Kidney capillary endothelial cell (primary cell): ENCODE measurements around the gene ABCC8.

ENCODE experiments used
- DNase-seq: peaks from one replicate; pipeline ENCODE4 v3.0.0-alpha.2; 2018; ENCODE audit warnings: low spot score

The ABCC8 gene

DNA sequence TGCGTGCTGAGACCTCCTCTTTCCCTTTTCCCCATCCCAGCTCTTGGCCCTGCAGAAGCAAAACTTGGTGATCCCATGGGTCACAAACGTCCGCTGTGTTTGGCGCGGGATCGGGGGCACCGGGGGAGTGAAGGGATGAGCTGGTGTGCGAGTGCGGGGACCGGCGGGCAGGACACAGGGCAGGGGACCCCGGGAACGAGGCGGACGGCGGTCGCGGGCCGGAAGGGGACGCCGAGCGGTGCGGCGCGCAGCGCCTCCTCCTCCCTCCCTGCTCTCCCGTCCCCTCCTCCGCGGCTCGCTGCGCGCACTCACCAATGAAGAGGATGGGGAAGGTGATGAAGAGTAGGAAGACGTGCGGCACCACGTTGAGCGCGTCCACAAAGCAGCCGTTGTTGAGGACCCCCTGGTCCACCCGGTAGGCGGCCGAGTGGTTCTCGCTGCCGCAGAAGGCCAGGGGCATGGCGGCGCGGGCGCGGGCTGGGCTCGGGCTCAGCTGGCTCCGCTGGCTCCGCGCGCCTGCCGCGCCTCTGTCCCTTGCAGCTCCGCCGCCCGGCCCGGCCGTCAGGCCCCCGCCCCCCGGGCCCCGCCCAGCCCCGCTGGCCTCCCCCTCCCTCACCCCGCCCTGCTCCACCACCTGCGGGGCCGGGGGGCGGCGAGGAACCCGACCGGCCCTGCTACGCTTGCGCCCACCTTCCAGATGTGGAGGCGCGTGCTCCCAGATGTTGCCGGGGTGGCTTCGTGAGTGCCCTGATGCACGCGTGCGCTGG is at the start of gene ABCC8:
Gene ABCC8, minus strand, starts transcription at position 529 of the 767 bp plus-strand sequence. Its CDS starts 69 bp downstream, at position 460.
- DNase-seq, result no peak

DNA sequence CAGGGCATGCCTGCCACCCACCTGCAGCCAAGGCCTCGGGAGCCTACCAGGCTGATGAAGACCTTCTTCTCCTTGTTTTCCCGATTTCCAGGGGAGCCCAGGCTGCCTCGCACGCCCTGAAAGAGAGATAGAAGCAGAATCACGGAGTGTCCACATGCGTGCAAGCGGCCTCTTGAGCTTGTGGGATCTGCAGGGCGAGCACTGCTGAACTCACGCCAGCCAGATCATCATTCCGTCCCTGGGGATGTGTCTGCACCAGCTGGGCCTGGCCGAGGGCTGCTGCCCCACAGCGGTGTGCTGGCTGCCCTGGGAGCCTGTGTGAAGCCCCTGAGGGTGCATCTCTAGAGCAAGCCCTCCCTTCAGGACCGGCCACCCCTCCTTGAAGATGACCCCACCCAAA is 49.7 kb upstream of the ABCC8 start:
- DNase-seq, result no peak

DNA sequence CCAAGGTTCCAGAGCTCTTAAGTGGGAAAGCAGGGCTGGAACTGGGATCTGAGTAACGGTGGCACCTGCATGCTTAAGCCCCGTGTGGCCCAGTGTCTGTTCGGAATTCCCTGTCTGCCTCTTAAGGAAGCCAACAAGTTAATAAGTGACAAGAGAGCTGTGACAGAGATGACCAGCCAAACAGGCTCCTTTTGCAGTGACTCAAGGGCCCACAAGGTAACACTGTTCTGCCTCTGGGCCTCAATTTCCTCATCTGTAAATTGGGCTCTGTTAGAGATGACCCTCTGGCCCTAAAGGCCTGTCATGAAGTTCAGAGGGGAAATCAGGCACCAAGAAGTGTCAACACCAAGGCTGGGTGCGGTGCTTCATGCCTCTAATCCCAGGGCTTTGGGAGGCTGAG is 48.9 kb upstream of the ABCC8 start:
- no peak for DNase-seq

DNA sequence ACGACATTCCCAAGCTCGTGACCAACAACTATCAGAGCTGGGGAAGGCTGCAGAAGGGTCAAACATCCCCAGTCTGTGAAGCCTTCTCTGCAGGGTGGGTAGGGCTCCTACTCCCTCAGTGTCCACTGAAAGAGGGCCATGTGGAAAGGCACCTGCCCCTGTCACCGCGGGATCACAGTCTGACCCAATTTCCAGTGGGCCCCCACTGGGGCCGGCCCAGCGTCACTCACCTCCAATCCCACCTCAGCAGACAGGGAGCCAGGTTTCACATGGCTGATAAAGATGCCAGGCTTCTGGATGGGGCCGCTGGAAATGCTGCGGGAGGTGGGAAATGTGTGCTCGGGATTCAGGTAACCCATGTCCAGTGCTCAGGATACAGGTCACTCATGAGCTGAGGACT is 47.6 kb upstream of the ABCC8 start:
- DNase-seq, result no peak

DNA sequence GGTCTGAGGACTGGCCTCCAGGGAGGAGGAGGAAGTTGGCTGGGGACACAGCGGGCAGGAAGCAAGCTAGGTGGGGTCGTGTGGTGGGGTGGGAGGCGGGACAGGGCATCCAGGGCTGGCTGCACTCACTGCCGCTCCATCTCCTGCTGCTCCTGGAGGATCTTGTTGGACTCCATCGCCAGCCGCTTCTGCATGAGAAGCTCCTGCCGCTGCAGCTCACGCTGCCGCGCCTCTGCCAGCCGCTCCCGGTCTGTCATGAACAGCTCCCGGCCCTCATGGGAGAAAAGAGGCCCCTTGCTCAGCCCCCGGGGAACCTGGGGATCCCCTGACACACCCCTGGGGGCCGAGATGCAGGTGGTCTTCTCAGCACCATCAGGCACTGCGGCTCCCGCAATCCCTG is 46.0 kb upstream of the ABCC8 start:
- no peak for DNase-seq

DNA sequence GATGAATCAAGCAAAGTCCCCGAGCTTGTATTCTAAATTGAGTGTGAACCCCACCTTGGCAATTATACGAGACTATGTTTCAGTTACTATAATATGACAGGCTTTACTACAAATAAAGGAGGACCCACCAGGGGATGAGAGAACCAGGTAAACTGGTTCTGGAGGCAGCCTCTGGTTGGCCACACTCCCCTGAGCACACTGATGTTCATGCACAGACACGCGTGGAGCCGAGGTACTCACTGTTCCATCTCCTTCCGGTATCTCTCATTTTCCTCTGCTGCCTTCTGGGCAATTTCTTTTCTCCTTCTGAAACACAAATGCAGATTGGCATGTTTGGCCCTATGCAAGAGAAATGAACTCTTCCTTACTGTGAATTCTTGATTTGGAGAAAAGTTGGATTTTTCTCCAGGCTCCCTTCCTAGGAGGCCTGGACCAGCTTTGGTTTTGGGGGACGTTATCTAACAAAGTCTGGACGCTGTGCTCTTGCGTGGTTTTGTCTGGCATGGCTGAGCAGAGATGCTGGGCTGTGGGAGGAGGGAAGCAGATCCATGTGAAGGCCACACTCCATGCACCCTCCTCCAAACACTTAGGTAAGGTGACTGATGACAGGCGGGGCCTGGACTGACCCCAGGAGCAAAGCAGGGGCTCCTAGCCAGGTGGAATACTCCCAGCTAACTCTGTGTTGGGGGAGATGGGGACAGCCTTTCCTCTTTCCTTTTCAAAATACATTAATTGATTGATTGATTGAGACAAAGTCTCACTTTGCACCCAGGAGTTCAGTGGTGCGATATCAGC is 44.7 kb upstream of the ABCC8 start:
- DNase-seq, result no peak

DNA sequence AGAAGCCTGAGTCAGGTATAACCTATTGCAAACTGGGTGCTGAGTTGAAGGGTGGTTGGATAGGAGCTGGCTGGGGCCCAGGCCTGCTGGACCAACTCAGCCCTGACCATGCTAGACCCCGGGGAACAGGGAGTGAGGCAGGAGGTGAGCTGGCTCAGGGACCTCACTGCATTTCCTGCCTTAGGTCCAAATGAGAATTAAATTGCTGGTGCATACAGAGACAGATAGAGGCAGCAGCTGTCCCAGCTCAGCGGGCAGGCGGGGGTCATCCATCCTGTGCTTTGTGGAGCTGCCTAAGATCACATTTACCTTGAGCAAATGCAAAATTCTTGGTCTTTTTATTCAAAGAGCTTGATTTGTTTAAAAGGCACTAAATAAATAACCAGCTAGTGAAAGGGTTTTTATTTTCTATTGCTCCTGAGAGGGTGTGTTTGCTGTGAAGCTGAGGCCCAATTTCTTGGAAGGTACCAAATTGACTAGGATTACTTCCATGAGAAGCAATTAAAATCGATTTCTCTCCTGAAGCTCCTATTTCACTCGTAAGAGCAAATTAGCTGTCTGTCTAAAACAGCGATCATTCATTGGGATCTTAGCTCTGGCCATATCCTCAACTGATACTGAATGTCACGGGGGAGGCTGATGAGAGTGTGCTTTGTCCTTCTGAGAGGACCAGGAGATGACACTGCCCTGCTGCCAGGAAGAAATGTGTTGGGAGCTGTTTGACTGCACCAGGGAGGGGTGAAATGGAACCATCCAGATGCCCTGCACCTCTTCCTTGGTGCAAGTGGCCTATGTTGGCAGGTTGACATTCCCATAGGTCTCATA is 42.6 kb upstream of the ABCC8 start:
- no peak for DNase-seq

DNA sequence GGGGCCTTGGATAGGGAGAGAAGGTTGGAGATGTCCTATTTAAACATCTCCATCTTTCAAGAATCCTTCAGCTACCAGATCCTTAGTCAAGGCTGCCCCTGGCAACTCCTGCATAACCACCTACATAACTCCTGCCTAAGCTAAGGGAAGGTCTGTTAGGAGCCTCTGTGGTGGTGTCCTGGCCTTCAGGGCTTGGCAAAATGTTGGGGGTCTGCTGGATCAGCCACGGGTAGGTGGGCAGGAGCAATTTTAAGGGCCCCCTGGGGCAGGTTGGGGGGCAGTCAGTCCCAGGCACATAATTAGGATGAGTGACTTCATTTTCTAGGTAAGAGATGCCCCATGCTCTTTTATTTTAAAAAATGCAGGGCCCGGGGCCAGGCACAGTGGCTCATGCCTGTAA is 41.7 kb upstream of the ABCC8 start:
- no peak for DNase-seq

DNA sequence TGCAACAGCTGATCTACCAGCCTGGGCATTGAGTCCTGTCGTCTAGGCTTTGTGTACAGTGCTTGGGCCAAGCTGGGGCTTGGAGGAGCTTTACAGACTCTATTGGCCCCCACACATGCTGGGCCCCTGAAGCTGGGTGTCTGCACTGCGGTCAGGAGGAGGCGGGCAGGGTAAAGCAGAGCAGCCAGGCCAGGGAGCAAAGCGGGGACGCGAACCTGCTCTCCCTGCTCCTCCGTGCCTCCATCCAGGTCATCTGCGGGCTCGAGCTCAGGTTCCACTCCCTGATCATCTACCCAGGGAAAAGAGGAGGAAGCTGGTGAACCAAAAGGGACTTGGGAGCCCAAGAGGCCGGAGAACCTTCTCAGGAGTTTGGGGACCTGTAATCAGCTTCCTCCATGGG is 40.5 kb upstream of the ABCC8 start:
- no peak for DNase-seq

DNA sequence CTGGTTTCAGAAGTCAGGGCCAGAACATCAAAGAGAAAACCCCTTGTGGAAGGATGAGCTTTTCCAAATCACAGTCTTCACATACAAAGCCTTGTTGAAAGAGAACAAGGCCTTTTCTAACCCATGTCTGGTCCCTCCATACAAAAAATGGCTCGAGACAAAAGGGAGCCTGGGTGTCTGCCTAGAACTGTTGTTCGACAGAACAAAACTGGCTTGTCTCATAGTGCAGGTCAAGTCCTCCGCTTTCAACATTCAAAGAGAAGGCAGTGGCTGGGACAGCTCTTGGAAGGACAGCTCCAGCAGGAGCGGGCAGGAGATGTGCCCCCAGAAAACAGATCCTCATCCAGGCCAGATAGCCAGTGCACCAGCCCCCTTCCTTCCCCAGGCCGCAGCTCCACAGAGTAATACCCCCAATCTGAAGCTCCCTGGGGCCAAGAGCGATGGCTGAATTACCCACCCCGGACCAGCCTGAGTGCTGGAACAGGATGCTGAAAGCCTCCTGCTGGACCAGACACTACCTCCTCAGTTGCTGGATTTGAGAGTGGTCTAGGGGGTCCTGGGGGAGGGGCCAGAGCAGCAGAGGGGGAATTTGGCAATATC is 40.0 kb upstream of the ABCC8 start:
- DNase-seq, result no peak

DNA sequence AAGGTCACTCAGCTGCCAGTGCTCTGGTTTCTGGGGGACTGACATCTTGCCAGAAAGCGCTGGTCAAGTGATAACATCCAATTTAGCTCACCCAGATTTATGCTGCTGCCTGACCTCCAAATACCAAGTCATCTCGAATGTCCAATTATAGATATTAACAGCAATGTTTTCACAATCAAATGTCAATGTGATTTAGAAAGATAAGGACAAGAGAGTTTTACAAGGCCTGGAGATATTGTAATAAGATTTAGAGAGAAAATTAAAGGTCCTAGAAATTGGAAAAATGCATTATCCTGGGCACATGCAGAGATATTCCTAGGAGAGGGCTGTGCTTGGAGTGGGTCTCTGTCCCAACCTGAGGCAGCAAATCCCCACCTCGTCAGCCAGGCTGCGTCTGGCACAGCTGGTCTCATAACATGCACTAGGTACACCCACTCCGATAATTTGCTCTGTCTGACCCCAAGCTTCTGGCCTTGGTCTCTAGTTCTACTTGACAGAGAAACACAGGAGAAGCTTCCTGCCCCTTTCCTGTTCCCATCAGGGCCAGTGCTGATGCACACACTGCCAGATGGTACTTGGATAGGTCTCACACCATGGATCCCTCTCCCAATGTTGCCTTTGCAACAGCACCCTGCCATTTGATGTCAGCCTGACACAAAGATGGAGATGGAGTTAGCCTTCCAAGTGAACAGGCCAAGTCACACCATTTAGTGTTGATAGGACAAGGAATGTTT is 39.0 kb upstream of the ABCC8 start:
- DNase-seq, result no peak

DNA sequence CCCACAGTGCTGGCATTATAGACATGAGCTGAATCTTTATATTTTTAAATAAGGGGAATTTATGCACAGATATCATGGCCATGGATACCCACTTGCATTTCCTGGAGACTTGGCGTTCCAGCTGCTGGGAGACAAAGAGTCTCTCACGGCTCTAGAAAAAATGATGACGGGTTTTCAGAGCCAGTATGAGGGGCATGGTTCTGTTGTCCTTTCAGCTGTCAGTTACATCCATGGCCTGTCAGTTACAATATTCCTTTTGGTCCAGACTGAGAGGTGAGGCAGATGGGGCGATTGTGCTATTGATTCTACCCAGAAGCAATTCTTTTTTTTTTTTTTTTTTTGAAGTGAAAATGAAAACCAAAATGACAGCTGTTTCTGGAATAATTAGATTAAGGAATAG is 37.8 kb upstream of the ABCC8 start:
- DNase-seq, result no peak

DNA sequence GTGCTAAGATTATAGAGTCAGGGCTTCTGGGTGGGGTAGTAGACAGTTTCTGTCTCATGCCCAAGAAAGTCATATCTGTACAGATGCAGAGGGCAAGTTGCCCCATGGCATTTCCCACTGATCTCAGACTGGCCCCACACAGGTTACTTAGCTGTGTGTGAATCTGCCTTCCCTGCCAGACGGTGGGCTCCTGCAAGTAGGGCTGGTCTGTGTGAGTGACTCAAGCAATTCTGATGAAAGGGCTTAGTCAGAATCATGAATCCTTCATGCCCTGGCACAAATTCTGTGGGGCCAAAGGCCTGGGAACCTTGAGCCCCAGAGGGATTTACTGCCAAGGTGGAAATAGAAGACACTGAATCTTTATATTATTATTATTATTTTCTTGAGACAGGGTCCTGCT is 37.2 kb upstream of the ABCC8 start:
- DNase-seq, result no peak

DNA sequence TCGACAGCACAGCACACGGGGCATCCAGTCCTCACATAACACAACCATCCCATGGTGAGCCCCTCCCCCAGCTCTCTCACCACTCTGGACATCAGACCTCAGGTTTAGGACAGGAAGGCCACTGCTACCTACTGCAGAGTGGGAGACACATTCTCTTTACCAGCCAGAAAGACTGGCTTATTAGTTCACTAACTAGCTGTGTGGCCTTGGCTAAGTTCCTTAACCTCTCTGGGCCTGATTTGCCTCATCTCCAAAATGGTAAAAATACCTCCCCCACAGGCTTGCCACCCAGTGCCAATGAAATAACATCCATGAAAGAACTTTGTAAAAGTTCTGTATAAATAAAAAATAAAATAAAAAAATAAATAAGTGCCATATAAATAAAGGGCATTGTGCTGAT is 35.5 kb upstream of the ABCC8 start:
- DNase-seq, result no peak

DNA sequence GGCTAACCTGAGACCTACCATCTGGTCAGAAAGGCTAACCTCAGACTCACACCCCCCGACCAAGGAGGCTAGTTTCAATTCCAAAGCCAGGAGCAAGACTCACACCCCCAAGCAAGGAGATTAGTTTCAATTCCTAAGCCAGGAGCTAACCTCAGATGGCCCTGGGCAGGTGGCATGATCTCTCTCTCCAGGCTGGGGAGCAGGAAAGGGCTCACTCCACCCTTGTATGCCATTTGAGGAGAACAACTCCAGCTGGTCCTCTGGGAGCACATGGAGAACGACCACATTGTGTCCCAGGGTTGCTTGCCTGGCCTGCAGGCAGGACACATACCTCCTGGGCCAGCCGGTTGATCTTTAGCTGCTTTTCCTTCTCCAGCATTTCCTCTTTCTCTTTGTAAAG is 34.9 kb upstream of the ABCC8 start:
- no peak for DNase-seq

DNA sequence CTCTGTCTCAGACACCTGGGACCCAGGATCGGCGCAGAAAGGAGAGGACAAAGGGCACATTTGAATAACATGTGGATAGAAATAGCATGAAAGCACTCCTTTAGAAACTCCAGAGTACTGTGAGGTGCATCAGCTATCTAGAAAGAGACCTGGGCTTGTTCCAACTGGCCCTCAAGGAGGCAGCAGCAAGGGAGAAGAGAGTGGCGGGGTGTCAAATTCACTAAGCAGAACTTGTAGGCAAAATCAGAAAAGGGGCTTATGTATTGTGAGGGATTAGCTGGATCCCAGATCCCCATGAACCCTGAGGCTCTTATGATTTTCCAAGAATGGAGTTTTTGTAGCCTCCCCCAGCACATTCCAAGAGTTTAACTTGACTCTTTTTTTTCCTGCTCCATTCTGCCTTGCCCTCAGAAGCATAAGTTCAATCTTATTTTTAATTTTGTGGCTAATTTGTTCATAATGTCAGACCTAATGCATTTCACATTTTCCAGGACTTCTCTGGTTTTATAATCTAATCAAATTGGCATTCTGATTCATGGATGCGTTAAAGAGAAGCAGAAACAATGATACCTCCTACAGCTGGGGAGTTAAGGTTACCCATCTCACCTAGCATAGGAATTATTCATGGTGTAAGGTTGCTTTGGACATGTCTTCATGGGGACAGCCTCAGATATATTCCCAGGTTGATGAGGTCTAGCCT is 34.0 kb upstream of the ABCC8 start:
- DNase-seq, result no peak

DNA sequence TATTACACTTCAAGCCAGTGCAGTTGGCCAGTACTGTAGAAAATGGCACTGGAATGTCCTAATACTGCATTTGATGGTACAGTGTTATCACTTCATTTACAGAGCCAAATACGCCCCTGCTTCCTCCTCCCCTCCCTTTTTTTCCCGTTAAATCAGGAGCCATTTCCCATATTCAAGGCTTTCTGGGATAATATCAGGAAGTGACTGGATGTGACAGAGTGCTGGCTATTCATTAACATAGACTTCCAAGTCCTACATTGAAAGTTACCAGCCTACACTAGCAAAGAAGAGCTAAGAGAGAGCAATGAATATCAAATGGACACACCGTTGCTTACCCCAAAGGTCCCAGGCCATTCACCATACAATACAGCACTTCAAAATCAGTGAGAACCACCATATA is 32.1 kb upstream of the ABCC8 start:
- DNase-seq, result peak; percentile 52

DNA sequence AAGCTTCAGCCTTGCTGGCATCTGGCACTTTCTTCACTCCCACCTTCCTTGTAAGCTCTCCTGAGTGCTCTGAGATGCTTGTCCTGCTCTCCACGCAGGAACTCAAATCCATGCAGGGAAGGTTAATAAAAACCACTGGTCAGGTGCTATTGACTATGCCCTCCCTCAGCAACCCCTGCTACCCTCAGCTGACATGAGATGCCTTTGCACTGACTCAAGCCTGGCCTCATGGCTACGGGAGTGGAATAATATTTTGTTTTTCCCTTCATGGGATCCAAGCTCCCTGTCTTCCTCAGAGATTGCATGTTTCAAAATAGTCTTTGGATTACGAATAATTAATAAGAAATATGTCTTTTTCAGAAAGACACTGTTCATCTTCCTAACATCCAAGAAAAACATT is 31.7 kb upstream of the ABCC8 start:
- no peak for DNase-seq

DNA sequence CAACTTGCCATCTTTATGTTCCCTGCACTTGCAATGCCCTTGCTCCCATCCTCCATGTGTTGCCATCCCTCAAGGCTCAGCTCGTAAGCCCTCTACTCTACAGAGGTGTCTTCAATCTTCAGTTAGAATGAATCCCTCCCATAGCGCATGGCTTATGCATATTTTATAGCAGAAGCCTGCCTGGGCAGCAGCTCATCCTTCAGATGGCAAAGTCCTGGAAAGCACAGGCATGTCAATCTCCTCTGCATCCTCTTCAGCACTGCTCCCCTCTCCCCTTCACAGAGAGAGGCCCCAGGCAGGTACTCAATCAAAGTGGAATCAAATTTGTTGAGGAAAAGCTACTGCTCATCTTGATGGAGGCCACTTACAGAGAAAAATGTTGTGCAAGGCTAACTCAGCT is 31.1 kb upstream of the ABCC8 start:
- no peak for DNase-seq

DNA sequence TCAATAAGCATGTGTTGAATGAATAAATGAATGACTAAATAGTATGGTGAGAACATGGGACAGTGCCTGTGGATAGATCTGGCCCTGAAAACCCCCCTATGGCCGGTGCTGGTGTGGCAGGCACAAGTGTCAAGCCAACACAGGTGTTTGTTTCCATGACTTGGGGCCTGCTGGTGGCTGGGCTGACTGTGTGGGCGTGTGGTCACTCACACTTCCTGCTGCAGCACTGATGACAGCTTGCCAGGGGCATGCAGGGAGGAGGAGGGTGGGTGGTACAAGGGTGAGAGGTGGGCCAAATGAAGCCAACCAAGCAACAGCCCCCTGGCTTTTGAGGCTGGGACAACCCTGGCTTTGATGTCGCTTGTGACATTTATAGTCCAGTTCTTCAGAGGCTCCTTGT is 30.3 kb upstream of the ABCC8 start:
- no peak for DNase-seq

DNA sequence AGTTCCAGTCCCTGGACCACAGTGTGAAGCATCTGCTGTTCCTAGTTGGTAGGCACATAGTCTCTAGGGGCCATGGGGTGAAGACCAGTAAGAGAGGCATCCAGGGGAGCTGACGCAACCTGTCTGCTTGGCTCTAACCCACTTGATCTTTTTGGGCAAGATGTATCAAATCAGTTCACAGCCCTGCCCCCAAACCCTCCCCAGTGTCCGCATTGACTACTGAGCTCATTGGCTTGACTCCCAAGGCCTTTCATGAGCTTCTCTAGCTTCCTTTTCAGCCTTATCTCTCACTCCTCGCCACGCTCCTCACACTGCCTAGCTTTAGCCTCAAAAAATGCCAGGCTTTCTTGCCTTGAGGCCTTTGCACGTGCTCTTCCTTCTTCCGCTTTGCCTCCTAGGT is 29.7 kb upstream of the ABCC8 start:
- DNase-seq, result no peak
